Renal pelvis (tissue), 4 donors: Measurements from ENCODE around the gene PTPN13. TPM values are rescaled to one million over a fixed set of nuclear protein-coding genes. Genes with fewer than 3 reads are reported as not detected.
"Not testable (repeated sequence)": the region's sequence is repeated elsewhere in the genome, so short reads cannot be mapped to it uniquely, and the experiment has no call there.

Experiments
- DNase-seq: peaks from one replicate; pipeline ENCODE4 v3.0.0-alpha.2; 2013
- polyA plus RNA-seq, 3 donors: library from polyadenylated mRNA; unstranded; fragments of 120-200 nt; gene quantifications; one replicate each; pipeline ENCODE4 v1.2.1, GENCODE V29; 2013; ENCODE audit not compliant: insufficient read length in 3 of 3

PTPN13 gene
- polyA plus RNA-seq, 3 donors = 116 to 154 (median 151) TPM

GRCh38 chr4:86688026-86688425 lies 93.9 kb downstream of the PTPN13 start:
- DNase-seq = no peak

- no peak for DNase-seq
These were observed 110.5 kb downstream of the PTPN13 start for GRCh38 chr4:86704601-86705000.

GRCh38 chr4:86706923-86707597 lies 112.9 kb downstream of the PTPN13 start:
- DNase-seq = no peak

- DNase-seq = peak; percentile 44
These were observed 123.5 kb downstream of the PTPN13 start for GRCh38 chr4:86717651-86718050.

- peak; percentile 9 for DNase-seq
These were observed 124.0 kb downstream of the PTPN13 start for GRCh38 chr4:86718152-86718551.

- not testable (repeated sequence) for DNase-seq
These were observed 125.0 kb downstream of the PTPN13 start for GRCh38 chr4:86719149-86719548.

- no peak for DNase-seq
These were observed 126.5 kb downstream of the PTPN13 start for GRCh38 chr4:86720508-86721068.

- no peak for DNase-seq
These were observed 127.3 kb downstream of the PTPN13 start for GRCh38 chr4:86721412-86721811.

- DNase-seq = no peak
These were observed 136.2 kb downstream of the PTPN13 start for GRCh38 chr4:86730310-86730709.

GRCh38 chr4:86737244-86737643 lies 143.1 kb downstream of the PTPN13 start:
- no peak for DNase-seq

- DNase-seq = peak; percentile 16
These were observed 147.7 kb downstream of the PTPN13 start for GRCh38 chr4:86741846-86742245.

GRCh38 chr4:86744570-86744969 lies 150.5 kb downstream of the PTPN13 start:
- no peak for DNase-seq

- no peak for DNase-seq
These were observed 155.0 kb downstream of the PTPN13 start for GRCh38 chr4:86749121-86749520.

- no peak for DNase-seq
These were observed 161.3 kb downstream of the PTPN13 start for GRCh38 chr4:86755388-86755787.

GRCh38 chr4:86757468-86757867 lies 163.4 kb downstream of the PTPN13 start:
- DNase-seq = no peak

GRCh38 chr4:86759298-86759697 lies 165.2 kb downstream of the PTPN13 start:
- DNase-seq = no peak

- no peak for DNase-seq
These were observed 168.5 kb downstream of the PTPN13 start for GRCh38 chr4:86762649-86763048.

GRCh38 chr4:86769794-86770193 lies 175.7 kb downstream of the PTPN13 start:
- DNase-seq = no peak

- no peak for DNase-seq
These were observed 177.0 kb downstream of the PTPN13 start for GRCh38 chr4:86771141-86771540.

GRCh38 chr4:86775061-86775460 lies 180.9 kb downstream of the PTPN13 start:
- no peak for DNase-seq

- peak; percentile 26 for DNase-seq
These were observed 184.1 kb downstream of the PTPN13 start for GRCh38 chr4:86778175-86778574.

- DNase-seq = no peak
These were observed 194.7 kb downstream of the PTPN13 start for GRCh38 chr4:86788826-86789225.

- DNase-seq = no peak
These were observed 197.0 kb downstream of the PTPN13 start for GRCh38 chr4:86791126-86791525.

- DNase-seq = no peak
These were observed 215.7 kb downstream of the PTPN13 start for GRCh38 chr4:86809809-86810208.
